ENCODE data around the gene TUT4. TPM values are rescaled to one million over a fixed set of nuclear protein-coding genes. Genes with fewer than 3 reads are reported as not detected.

TUT4 gene
- total and polyA plus RNA-seq, 2 donors from 2014 or later = 19.7 to 47.8 TPM

- Histone ChIP-seq H3K36me3 (ENCODE audit: control insufficient read depth in 2 of 3, insufficient read depth in 3 of 3, low read length in 3 of 3) (peaks cover 3 to 26% (median 10%) of the 10 kb centered on the region in 3 donors), H3K27ac (ENCODE audit: low read depth in 2 of 2, low read length in 2 of 2) (no peak overlapping the region), H3K9ac (ENCODE audit: low read length in 3 of 3) (no peak overlapping the region), H3K4me3 (ENCODE audit: low read length in 3 of 3) (no peak overlapping the region), H3K4me1 (ENCODE audit: control insufficient read depth in 2 of 3, insufficient read depth in 2 of 3, low read depth in 1 of 3, low read length in 3 of 3) (no peaks in the 10 kb centered on the region), H3K9me3 (ENCODE audit: control insufficient read depth in 2 of 3, insufficient read depth in 1 of 3, low read length in 3 of 3) (no peaks in the 10 kb centered on the region), H3K27me3 (ENCODE audit: control insufficient read depth, insufficient read depth, low read length) (no peaks in the 10 kb centered on the region)
- intact Hi-C loops (cut with DNase I) = no loop called here
- TF ChIP-seq, protein P1, sequence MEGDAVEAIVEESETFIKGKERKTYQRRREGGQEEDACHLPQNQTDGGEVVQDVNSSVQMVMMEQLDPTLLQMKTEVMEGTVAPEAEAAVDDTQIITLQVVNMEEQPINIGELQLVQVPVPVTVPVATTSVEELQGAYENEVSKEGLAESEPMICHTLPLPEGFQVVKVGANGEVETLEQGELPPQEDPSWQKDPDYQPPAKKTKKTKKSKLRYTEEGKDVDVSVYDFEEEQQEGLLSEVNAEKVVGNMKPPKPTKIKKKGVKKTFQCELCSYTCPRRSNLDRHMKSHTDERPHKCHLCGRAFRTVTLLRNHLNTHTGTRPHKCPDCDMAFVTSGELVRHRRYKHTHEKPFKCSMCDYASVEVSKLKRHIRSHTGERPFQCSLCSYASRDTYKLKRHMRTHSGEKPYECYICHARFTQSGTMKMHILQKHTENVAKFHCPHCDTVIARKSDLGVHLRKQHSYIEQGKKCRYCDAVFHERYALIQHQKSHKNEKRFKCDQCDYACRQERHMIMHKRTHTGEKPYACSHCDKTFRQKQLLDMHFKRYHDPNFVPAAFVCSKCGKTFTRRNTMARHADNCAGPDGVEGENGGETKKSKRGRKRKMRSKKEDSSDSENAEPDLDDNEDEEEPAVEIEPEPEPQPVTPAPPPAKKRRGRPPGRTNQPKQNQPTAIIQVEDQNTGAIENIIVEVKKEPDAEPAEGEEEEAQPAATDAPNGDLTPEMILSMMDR (IDR thresholded peaks at IDR 0.05; ENCODE audit: borderline replicate concordance, extremely low read depth, insufficient read depth) = no peak
- FAIRE-seq = no peak
- peak in 1 of 5 donors; percentile 4 for DNase-seq
These were observed 117.2 kb downstream of the TUT4 start for GRCh38 chr1:52435650-52436049.

DNA sequence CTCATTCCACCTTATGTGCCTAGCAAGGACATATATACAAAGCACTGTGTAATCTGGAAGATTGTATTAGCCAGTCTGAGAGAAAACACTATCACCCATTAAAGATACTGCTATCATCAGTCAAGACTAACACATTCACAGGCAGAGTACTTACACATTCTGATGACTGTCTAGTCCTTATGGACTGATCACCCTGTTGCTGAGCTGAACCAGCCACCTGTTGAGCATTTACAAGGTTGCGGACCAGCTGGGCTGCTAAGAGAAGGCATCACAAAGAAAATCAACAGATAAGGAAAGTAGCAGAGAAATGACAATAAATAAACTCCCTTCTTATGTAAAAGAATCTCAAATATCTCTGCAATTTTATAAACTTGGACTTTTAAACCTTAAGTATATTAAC, 117.7 kb downstream of the TUT4 start:
- intact Hi-C loops (cut with DNase I) = no loop called here
- H3K9ac ChIP-seq (ENCODE audit: low read length in 3 of 3) = no peak overlapping the region
- DNase-seq (no peak), FAIRE-seq (no peak)
- no peaks in the 10 kb centered on the region for H3K27me3 ChIP-seq (ENCODE audit: control insufficient read depth, insufficient read depth, low read length)
- no peak overlapping the region for H3K4me3 ChIP-seq (ENCODE audit: low read length in 3 of 3)
- TF ChIP-seq, protein P1 (IDR thresholded peaks at IDR 0.05; ENCODE audit: borderline replicate concordance, extremely low read depth, insufficient read depth) = no peak
- no peak overlapping the region for H3K27ac ChIP-seq (ENCODE audit: low read depth in 2 of 2, low read length in 2 of 2)
- peaks cover 3 to 24% (median 10%) of the 10 kb centered on the region in 3 donors for H3K36me3 ChIP-seq (ENCODE audit: control insufficient read depth in 2 of 3, insufficient read depth in 3 of 3, low read length in 3 of 3)
- no peaks in the 10 kb centered on the region for H3K4me1 ChIP-seq (ENCODE audit: control insufficient read depth in 2 of 3, insufficient read depth in 2 of 3, low read depth in 1 of 3, low read length in 3 of 3)
- no peaks in the 10 kb centered on the region for H3K9me3 ChIP-seq (ENCODE audit: control insufficient read depth in 2 of 3, insufficient read depth in 1 of 3, low read length in 3 of 3)

- TF ChIP-seq, protein P1 (IDR thresholded peaks at IDR 0.05; ENCODE audit: borderline replicate concordance, extremely low read depth, insufficient read depth) = no peak
- no peak overlapping the region for H3K4me3 ChIP-seq (ENCODE audit: low read length in 3 of 3)
- H3K9me3 ChIP-seq (ENCODE audit: control insufficient read depth in 2 of 3, insufficient read depth in 1 of 3, low read length in 3 of 3) = no peaks in the 10 kb centered on the region
- peaks cover 3 to 19% (median 10%) of the 10 kb centered on the region in 3 donors for H3K36me3 ChIP-seq (ENCODE audit: control insufficient read depth in 2 of 3, insufficient read depth in 3 of 3, low read length in 3 of 3)
- DNase-seq = no peak
- intact Hi-C loops (cut with DNase I) = no loop called here
- no peaks in the 10 kb centered on the region for H3K27me3 ChIP-seq (ENCODE audit: control insufficient read depth, insufficient read depth, low read length)
- no peak for FAIRE-seq
- no peaks in the 10 kb centered on the region for H3K4me1 ChIP-seq (ENCODE audit: control insufficient read depth in 2 of 3, insufficient read depth in 2 of 3, low read depth in 1 of 3, low read length in 3 of 3)
- H3K9ac ChIP-seq (ENCODE audit: low read length in 3 of 3) = no peak overlapping the region
- H3K27ac ChIP-seq (ENCODE audit: low read depth in 2 of 2, low read length in 2 of 2) = no peak overlapping the region
These were observed 120.1 kb downstream of the TUT4 start for GRCh38 chr1:52432807-52433206.

DNA sequence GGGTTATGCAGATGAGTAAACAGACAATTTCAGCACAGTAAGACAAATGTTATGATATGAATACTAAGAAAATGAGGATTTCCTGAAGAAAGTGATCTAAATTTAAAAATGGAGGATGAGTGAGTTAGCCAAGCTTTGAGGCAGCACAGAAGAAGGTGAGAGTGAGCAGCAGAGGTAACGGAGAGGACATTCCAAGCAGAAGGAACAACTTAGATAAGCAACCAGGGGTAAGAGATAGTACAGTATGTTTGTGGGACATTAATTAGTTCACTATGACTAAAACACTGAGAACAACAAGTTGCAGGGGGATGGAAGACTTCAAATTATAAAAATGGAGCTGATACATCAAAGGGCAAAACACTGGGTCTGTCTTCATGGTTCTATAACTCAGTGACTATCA, 125.7 kb downstream of the TUT4 start:
- H3K9ac ChIP-seq (ENCODE audit: low read length in 3 of 3) = no peak overlapping the region
- no peak overlapping the region for H3K27ac ChIP-seq (ENCODE audit: low read depth in 2 of 2, low read length in 2 of 2)
- TF ChIP-seq, protein P1 (IDR thresholded peaks at IDR 0.05; ENCODE audit: borderline replicate concordance, extremely low read depth, insufficient read depth) = no peak
- FAIRE-seq (no peak), DNase-seq (no peak)
- no peaks in the 10 kb centered on the region for H3K4me1 ChIP-seq (ENCODE audit: control insufficient read depth in 2 of 3, insufficient read depth in 2 of 3, low read depth in 1 of 3, low read length in 3 of 3)
- no peaks in the 10 kb centered on the region for H3K27me3 ChIP-seq (ENCODE audit: control insufficient read depth, insufficient read depth, low read length)
- H3K4me3 ChIP-seq (ENCODE audit: low read length in 3 of 3) = no peak overlapping the region
- H3K36me3 ChIP-seq (ENCODE audit: control insufficient read depth in 2 of 3, insufficient read depth in 3 of 3, low read length in 3 of 3) = peaks cover 2 to 16% (median 13%) of the 10 kb centered on the region in 3 donors
- no peaks in the 10 kb centered on the region for H3K9me3 ChIP-seq (ENCODE audit: control insufficient read depth in 2 of 3, insufficient read depth in 1 of 3, low read length in 3 of 3)
- intact Hi-C loops (cut with DNase I) = no loop called here

All from kidney (tissue), 14 donors.